GM18519 (cell line): ENCODE results near the gene C1orf35.

Experiments
- ATAC-seq: cut with Tn5 transposase; IDR thresholded peaks from one replicate; pipeline ENCODE4 v1.9.1; 2021; ENCODE audit warnings: mild to moderate bottlenecking, moderate library complexity; ENCODE audit not compliant: unreplicated experiment, low FRiP score

C1orf35 gene

DNA sequence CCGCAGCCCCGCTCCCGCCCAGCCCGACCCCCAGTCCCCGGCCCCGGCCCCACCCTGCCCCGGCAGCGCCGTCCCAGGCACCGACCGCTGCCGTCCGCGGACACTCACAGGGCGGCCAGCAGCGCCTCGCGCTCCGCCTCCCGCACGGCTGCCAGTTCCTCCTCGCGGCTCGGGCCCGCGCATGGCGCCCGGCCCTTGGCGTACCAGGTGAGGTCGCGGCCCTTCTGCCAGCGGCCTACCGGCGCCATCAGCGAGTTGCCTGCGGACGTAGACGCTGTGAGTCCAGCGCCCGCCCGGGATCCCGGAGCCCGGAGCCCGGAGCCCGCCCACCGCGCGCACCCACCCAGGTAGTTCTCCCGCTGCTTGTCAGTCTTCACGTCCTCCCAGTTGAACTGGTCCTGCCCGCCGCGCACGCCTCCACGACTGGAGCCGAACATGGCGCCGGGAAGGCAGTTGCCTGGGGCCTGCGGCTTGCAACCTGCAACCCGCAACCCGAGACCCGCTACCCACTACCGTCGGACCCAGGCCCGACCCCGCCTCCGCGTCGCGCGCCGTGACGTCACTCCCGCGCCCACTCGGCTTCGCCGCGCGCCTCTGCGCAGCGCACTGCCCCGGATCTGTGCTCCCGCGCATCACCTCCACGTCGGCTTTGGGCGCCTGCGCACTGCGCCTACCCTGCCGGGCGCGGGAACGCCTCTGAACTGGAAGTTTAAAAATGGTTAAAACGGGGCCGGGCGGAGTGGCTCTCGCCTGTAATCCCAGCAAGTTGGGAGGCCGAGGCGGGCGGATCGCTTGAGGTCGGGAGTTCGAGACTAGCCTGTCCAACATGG, at the start of gene C1orf35:
Gene C1orf35, minus strand, starts transcription at position 535 of the 830 bp plus-strand sequence. Its CDS starts 98 bp downstream, at position 437.
- peak; percentile 62 for ATAC-seq

GRCh38 chr1:228152918-228153258, 49.8 kb upstream of the C1orf35 start:
- no peak for ATAC-seq

DNA sequence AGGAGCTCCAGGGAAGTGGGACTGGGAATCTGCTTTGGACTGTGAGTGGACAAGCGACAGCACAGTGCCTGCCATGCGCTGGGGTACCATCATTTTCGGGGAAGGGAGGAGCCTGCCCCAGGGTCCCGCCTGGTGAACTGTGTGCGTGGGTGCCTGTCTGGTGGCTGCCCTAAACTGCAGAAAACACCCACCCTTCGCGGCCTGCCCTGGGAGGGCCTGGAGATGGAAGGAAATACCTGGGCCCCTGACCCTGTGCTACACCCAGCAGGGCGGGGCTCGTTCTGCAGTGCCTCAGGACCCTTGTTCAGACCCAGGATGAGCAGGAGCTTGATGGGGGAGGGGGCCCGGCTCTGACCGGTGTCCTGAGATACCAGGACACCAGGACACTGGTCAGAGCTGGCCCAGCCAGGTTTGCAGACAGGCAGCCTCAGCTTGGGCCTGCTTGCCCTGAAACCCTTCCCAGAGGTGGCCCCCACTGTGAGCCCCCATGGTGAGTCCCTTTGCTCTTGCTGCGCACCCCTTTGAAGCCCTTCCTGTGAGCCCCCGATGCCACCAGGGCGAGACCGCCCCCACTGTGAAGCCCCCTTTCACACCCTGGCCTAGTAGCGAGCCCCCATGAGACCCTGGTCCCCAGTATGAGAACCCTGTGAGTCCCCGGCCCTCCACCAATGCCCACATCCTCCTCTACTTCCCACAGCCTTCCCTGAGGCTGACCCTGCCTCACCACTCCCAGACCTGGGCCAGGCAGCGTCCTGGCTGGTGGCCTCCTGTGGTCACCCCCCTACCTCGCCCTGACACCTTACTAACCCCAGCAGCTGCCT, 49.2 kb upstream of the C1orf35 start:
- no peak for ATAC-seq

DNA sequence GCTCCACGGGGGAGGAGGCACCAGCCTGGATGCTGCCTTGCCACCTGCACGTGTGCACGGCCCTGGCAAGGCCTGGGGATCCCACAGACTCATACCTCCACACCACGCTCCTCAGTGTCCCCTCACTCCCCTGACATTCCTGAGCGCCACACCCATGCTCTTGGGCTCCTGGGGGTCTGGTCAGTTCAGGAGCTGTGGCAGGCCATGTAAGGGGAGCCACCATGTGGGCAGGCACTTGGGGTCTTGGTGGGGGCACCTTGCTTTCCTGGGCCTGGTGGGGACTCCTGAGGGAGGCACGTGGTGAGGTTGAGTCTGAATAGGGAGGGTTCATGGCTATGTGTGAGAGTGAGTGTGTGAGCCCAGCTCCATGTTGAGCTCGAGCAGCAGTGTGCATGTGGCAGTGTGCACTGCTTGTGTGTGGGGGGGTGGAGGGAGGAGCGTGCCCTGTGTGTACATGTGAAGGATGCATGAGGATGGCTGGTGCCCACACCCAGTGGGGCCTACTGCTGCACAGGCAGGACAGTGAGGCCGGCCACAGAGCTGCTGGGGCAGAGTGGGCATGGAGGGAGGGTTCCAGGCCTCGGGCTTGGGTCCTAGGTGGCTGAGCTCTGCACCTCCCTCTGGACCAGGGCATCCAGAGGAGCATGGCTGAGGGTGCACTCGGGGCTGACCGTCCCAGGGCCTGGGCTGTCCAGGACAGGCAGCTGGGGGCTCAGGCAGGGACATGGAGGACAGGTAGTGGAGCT, 48.2 kb upstream of the C1orf35 start:
- ATAC-seq = no peak

GRCh38 chr1:228150461-228151179, 47.5 kb upstream of the C1orf35 start:
- no peak for ATAC-seq

DNA sequence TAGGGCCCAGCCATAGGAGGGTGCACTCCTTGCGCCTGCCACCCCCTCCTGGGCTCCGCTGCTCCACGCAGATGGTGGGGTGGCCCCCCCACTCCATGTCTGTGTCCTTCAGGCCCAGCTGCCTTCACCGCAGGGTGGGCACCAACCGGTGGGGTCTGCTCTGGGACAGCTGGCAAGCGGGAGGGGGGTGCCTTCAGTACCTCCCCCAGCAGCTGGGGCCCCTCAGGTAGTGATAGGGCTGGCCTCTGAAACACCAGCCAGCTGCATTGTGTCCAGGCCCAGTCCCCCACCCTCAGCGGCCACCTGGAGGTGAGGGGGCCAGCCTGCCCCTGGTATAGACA, 47.0 kb upstream of the C1orf35 start:
- ATAC-seq = no peak

DNA sequence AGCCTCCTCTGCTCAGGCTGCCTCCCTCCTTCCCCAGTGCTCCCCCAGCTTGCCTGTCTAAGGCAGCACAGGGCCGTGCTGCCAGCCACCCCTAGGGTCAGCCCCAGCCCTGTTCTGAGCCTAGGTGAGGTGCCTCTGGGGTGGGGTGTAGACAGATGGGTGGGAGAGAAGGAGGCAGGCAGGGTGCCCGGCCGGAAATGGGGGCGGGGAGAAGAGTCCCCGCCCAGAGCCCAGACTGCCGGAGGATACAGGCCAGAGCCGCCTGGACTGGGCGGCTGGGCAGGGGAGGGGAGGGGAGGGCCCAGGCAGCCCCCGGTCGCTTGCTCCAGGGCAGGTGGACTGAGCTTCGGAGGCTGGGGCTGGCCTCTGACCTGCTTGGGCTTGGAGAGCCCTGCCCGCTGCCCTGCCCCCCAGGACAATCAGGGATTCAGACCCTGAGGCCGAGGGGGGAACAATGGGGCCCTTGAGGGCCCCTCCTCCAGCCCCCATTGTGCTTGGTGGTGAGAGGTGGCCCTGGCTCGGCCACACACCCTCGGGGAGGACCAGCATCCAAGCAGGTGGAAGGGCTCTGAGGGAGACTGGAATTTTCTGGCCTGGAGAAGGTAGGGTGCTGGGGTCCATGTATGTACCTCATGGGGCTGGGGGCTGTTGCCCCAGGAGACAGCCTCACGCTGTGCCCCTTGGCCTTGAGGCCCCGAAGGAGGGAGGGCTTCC, 46.4 kb upstream of the C1orf35 start, which contains the start of gene GJC2:
Gene GJC2, plus strand, starts transcription at position 525 of the 714 bp plus-strand sequence. CDS start 7,829 bp downstream, outside the sequence.
- no peak for ATAC-seq

- ATAC-seq = no peak
These were observed 45.8 kb upstream of the C1orf35 start for GRCh38 chr1:228148935-228149405.

- no peak for ATAC-seq
These were observed 45.2 kb upstream of the C1orf35 start for GRCh38 chr1:228148196-228148861.

GRCh38 chr1:228147768-228148167, 44.6 kb upstream of the C1orf35 start:
- ATAC-seq = no peak

GRCh38 chr1:228147151-228147693, 44.1 kb upstream of the C1orf35 start:
- no peak for ATAC-seq

DNA sequence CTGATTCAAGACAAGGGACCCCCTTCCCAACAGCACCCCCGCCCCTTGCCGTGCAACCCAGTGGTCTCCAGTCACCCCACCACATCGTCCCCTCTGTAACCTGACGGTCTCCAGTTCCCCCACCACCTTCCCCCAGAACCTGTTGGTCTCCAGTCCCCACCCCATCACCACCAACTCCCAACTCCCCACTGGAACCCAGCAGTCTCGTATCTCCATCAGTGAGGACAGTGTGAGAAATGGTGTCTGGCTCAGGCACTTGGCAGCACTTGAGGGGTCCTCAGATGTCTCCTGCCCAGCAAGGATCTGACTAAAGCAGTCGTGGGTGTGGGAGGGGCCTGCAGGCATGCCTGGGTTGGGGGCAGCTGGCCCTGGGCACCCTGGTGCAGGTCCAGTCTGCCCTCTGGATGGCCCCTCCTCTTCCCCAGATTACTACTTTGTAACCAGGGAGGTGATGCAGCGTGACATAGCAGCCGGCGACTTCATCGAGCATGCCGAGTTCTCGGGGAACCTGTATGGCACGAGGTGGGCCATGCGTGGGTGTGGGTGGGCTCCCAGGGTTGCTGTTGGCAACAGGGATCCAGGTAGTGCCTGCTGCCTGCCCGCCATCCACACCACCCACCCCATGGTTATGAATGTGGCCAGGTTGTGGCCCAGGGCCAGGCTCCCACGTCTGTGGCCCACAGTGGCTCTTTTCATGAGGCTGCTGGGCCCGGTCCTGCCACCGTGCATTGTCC, 43.5 kb upstream of the C1orf35 start:
- no peak for ATAC-seq

DNA sequence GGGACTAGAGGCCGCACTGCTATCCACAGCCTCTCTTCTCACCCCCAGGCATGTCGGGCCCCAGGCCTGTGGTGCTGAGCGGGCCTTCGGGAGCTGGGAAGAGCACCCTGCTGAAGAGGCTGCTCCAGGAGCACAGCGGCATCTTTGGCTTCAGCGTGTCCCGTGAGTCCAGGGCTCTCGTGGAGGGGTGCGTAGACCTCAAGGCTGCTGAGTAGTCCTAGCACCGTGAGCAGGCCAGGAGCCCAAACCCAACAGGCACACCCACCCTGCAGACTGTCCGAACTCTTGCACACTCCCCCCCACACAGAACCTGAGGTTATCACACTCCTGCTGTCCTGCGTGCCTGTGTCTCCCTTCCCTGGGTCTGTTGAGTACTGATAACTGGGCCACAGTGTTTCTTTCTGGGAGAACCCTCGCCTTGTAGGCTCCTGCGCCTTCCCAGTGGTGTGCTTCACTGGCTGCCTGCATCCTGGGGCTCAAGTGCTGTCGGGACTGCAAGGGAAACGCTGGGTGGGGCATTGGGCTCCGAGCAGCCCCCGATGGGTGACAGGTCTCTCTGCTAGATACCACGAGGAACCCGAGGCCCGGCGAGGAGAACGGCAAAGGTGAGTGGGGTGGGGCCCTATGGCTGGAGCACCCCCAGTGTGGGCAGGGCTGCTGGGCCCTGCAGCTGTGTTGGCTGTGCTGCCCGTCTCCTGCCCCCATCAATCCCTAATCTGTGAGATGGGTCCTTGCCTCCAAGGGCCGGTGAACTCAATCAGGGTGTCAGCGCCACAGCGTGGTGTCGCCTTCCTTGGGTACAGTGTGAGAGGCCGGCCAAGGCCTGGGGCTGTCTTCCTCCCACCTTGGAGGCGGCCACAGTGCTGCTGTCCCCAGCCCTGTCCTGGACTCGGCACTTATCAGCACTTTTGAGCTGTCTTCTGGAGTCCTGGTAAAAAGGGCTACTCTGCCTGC, 42.6 kb upstream of the C1orf35 start:
- no peak for ATAC-seq

- ATAC-seq = no peak
These were observed 41.8 kb upstream of the C1orf35 start for GRCh38 chr1:228144993-228145343.

- ATAC-seq = no peak
These were observed 41.3 kb upstream of the C1orf35 start for GRCh38 chr1:228144193-228144992.

DNA sequence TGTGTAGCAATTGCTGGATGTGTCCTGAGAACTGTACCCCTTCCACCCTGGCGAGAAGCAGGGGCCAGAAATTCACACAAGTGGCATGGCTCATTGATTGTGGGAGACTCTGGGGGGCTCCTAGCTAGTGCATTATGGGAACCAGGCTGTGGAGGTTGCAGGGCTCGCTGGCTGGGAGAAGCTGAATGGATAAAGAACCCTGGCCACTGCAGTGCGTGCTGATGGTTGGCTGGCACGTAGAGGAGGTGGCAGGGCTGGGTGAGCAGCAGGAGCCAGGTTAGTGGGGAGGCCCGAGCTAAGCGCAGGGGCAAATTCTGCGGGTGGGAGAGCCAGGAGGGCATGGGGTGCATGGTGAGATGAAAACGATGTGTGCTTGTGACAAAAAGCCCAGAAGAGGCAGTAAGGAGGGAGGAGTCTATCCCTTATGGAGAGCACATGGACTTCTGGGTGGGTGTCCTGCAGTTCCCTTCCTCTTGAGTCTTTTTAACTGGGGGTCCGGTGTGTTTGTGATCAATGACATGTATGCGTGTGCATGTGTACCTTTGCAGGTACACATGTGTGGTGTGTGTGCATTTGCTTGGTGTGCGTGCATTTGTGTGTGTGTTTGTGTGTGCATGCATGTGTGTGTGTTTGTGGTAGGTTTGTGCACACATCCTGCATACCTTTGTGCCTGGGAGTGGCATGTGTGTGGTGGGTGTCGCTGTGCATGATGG, 40.5 kb upstream of the C1orf35 start:
- ATAC-seq = no peak
